GM12878 (cell line): ENCODE results near the gene DBI.

Experiments used
- BCL11A ChIP-seq: IDR thresholded peaks from 2 replicates; pipeline ENCODE4 v1.6.1; 2011; ENCODE audit warnings: low read depth, low read length
- CREM ChIP-seq: IDR thresholded peaks from 2 replicates; pipeline ENCODE4 v1.6.1; 2014; ENCODE audit warnings: antibody characterized with exemption, low read depth
- EP300 ChIP-seq, 2 experiments: fragments of 150-350 bp in 1 of 2; IDR thresholded peaks; 2 replicates each; pipeline ENCODE4 v1.6.1; 2011 to 2012; ENCODE audit warnings: low read depth in 2 of 2, low read length in 2 of 2, borderline replicate concordance in 1 of 2, improper control_type of control experiment in 1 of 2, inconsistent platforms in 1 of 2; ENCODE audit not compliant: control insufficient read depth in 1 of 2
- GABPA ChIP-seq: IDR thresholded peaks from 2 replicates; pipeline ENCODE4 v1.6.1; 2014; ENCODE audit warnings: antibody characterized with exemption, low read depth, mild to moderate bottlenecking, inconsistent platforms
- GATAD2B ChIP-seq: fragments of 450-650 bp; conservative IDR thresholded peaks from 2 replicates; pipeline ENCODE4 v1.6.1; 2017; ENCODE audit warnings: low read depth, mild to moderate bottlenecking, moderate library complexity
- MEF2A ChIP-seq: IDR thresholded peaks from 2 replicates; pipeline ENCODE4 v1.6.1; 2011; ENCODE audit warnings: low read depth, mild to moderate bottlenecking, low read length, moderate library complexity; ENCODE audit not compliant: insufficient read depth
- POLR2AphosphoS2 ChIP-seq: IDR thresholded peaks from 2 replicates; pipeline ENCODE4 v1.6.1; 2011; ENCODE audit warnings: low read depth, mild to moderate bottlenecking, low read length, improper control_type of control experiment, moderate library complexity
- SIN3A ChIP-seq: IDR thresholded peaks from 2 replicates; pipeline ENCODE4 v1.6.1; 2012; ENCODE audit warnings: low read depth, low read length, improper control_type of control experiment
- SIX5 ChIP-seq: IDR thresholded peaks from 2 replicates; pipeline ENCODE4 v1.6.1; 2011; ENCODE audit warnings: mild to moderate bottlenecking, low read depth, low read length, moderate library complexity; ENCODE audit not compliant: severe bottlenecking
- SPI1 ChIP-seq: IDR thresholded peaks from 2 replicates; pipeline ENCODE4 v1.6.1; 2011; ENCODE audit warnings: low read depth, mild to moderate bottlenecking, low read length, moderate library complexity, borderline replicate concordance; ENCODE audit not compliant: insufficient read depth
- USF1 ChIP-seq: IDR thresholded peaks from 2 replicates; pipeline ENCODE4 v1.6.1; 2011; ENCODE audit warnings: borderline replicate concordance, low read depth, mild to moderate bottlenecking, moderate library complexity, mixed read lengths, low read length; ENCODE audit not compliant: insufficient read depth; ENCODE audit errors: extremely low read length
- YY1 ChIP-seq: IDR thresholded peaks from 2 replicates; pipeline ENCODE4 v1.6.1; 2011; ENCODE audit warnings: low read depth, mild to moderate bottlenecking, low read length
- TF ChIP-seq, protein P1 (sequence below), 3 experiments: IDR thresholded peaks in 2 of 3; conservative IDR thresholded peaks in 1 of 3; 2 replicates each; pipeline ENCODE4 v1.5.1; 2011; ENCODE audit warnings: low read depth in 3 of 3, low read length in 3 of 3, mild to moderate bottlenecking in 3 of 3, control low read depth in 2 of 3, moderate library complexity in 2 of 3, inconsistent platforms in 1 of 3, mixed read lengths in 1 of 3; ENCODE audit not compliant: control insufficient read depth in 2 of 3, insufficient read depth in 1 of 3; ENCODE audit errors: extremely low read depth in 1 of 3

DNA sequence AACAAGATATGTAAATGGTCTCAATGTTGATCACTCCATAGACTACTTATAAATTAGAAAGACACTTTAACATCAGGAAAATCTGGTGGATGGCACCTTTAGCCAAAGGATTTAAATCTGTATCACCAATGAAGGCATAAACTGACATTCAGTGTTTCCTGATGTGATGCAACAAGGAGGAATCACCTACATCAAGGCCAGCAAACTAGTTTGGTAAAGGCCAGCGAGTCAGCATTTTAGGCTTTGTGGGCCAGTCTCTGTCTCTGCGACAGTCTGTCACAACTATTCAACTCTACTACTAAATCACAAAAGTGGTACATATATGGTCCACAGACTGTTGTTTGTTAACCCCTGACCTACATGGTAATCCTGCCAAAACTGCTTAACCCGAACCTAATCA, 33.4 kb upstream of the DBI start:
- TF ChIP-seq YY1 (no peak), CREM (no peak), MEF2A (no peak), POLR2AphosphoS2 (no peak), SIN3A (no peak), SPI1 (no peak), GABPA (no peak), GATAD2B (no peak), SIX5 (no peak), USF1 (no peak), BCL11A (no peak), EP300 (IDR thresholded peaks at IDR 0.05; ENCODE audit: borderline replicate concordance in 1 of 2, control insufficient read depth in 1 of 2, low read depth in 2 of 2, low read length in 2 of 2) (no peak)
- TF ChIP-seq, protein P1, sequence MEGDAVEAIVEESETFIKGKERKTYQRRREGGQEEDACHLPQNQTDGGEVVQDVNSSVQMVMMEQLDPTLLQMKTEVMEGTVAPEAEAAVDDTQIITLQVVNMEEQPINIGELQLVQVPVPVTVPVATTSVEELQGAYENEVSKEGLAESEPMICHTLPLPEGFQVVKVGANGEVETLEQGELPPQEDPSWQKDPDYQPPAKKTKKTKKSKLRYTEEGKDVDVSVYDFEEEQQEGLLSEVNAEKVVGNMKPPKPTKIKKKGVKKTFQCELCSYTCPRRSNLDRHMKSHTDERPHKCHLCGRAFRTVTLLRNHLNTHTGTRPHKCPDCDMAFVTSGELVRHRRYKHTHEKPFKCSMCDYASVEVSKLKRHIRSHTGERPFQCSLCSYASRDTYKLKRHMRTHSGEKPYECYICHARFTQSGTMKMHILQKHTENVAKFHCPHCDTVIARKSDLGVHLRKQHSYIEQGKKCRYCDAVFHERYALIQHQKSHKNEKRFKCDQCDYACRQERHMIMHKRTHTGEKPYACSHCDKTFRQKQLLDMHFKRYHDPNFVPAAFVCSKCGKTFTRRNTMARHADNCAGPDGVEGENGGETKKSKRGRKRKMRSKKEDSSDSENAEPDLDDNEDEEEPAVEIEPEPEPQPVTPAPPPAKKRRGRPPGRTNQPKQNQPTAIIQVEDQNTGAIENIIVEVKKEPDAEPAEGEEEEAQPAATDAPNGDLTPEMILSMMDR (IDR thresholded peaks at IDR 0.05 in 2 of 3, conservative IDR thresholded peaks at IDR 0.05 in 1 of 3; ENCODE audit: control insufficient read depth in 2 of 3, extremely low read depth in 1 of 3, insufficient read depth in 1 of 3, low read depth in 3 of 3, low read length in 3 of 3): no peak
